SK-N-SH treated with all-trans-retinoic acid at 6 μM for 48 hours (cell line): ENCODE data around the gene IL15RA.
"Not testable (repeated sequence)": the region's sequence is repeated elsewhere in the genome, so short reads cannot be mapped to it uniquely, and the experiment has no call there.

Experiments
- BACH2 ChIP-seq: fragments of 250-450 bp; sonication (Bioruptor Pico); IDR thresholded peaks from 2 replicates; pipeline ENCODE4 v1.9.0; 2021; ENCODE audit warnings: mild to moderate bottlenecking, borderline replicate concordance
- GLIS3 ChIP-seq: fragments of 250-450 bp; sonication (Bioruptor Pico); IDR thresholded peaks from 2 replicates; pipeline ENCODE4 v1.5.0; 2020; ENCODE audit warnings: mild to moderate bottlenecking, moderate library complexity
- TCF4 ChIP-seq: fragments of 250-450 bp; sonication (Bioruptor Pico); IDR thresholded peaks from 2 replicates; pipeline ENCODE4 v1.8.0; 2021; ENCODE audit warnings: mild to moderate bottlenecking, moderate library complexity, borderline replicate concordance
- ZFP3 ChIP-seq: fragments of 250-450 bp; sonication (Bioruptor Pico); IDR thresholded peaks from 2 replicates; pipeline ENCODE4 v1.5.0; 2020; ENCODE audit warnings: mild to moderate bottlenecking, moderate library complexity
- ZNF70 ChIP-seq: fragments of 450-650 bp; formaldehyde crosslinking; IDR thresholded peaks from 2 replicates; pipeline ENCODE4 v1.5.0; 2020; ENCODE audit warnings: mild to moderate bottlenecking, moderate library complexity
- TF ChIP-seq, protein P1 (sequence below): fragments of 250-450 bp; sonication (Bioruptor Pico); IDR thresholded peaks from 2 replicates; pipeline ENCODE4 v1.5.0; 2020; ENCODE audit warnings: mild to moderate bottlenecking, moderate library complexity

DNA sequence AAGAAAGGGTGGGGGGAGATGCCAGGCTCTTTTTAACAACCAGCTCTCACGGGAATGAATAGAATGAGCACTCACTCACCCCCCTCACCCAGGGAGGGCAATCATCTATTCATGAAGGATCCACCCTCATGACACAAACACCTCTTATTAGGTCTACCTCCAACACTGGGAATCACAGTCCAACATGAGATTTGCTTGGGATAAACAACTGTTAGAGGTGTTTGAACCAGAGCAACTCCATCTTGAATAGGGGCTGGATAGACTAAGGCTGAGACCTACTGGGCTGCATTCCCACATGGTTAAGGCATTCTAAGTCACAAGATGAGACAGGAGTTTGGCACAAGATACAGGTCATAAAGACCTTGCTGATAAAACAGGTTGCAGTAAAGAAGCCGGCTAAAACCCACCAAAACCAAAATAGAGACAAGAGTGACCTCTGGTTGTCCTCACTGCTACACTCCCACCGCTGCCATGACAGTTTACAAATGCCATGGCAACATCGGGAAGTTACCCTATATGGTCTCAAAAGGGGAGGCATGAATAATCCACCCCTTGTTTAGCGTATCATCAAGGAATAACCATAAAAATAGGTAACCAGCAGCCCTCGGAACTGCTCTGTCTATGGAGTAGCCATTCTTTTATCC lies 27.9 kb upstream of the IL15RA start:
- TF ChIP-seq GLIS3 (CRISPR knock-in tag); ZNF70 (CRISPR knock-in tag); ZFP3; BACH2 (CRISPR knock-in tag); TCF4 (CRISPR knock-in tag): not testable (repeated sequence)
- TF ChIP-seq, protein P1, sequence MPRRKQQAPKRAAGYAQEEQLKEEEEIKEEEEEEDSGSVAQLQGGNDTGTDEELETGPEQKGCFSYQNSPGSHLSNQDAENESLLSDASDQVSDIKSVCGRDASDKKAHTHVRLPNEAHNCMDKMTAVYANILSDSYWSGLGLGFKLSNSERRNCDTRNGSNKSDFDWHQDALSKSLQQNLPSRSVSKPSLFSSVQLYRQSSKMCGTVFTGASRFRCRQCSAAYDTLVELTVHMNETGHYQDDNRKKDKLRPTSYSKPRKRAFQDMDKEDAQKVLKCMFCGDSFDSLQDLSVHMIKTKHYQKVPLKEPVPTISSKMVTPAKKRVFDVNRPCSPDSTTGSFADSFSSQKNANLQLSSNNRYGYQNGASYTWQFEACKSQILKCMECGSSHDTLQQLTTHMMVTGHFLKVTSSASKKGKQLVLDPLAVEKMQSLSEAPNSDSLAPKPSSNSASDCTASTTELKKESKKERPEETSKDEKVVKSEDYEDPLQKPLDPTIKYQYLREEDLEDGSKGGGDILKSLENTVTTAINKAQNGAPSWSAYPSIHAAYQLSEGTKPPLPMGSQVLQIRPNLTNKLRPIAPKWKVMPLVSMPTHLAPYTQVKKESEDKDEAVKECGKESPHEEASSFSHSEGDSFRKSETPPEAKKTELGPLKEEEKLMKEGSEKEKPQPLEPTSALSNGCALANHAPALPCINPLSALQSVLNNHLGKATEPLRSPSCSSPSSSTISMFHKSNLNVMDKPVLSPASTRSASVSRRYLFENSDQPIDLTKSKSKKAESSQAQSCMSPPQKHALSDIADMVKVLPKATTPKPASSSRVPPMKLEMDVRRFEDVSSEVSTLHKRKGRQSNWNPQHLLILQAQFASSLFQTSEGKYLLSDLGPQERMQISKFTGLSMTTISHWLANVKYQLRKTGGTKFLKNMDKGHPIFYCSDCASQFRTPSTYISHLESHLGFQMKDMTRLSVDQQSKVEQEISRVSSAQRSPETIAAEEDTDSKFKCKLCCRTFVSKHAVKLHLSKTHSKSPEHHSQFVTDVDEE (CRISPR knock-in tag): not testable (repeated sequence)
